ENCODE measurements around the gene LYPD6.
"Not testable (repeated sequence)": the region's sequence is repeated elsewhere in the genome, so short reads cannot be mapped to it uniquely, and the experiment has no call there.

The LYPD6 gene

GRCh38 chr2:149458502-149458901, 128.1 kb downstream of the LYPD6 start:
- no peak for DNase-seq

- DNase-seq = no peak
These were observed 133.1 kb downstream of the LYPD6 start for GRCh38 chr2:149463328-149464002.

- DNase-seq = no peak
These were observed 134.0 kb downstream of the LYPD6 start for GRCh38 chr2:149464396-149464795.

GRCh38 chr2:149465873-149466272, 135.5 kb downstream of the LYPD6 start:
- no peak for DNase-seq

- DNase-seq = no peak
These were observed 136.2 kb downstream of the LYPD6 start for GRCh38 chr2:149466635-149467034.

GRCh38 chr2:149467436-149467835, 137.0 kb downstream of the LYPD6 start:
- DNase-seq = no peak

GRCh38 chr2:149468636-149469035, 138.2 kb downstream of the LYPD6 start:
- DNase-seq = no peak

- DNase-seq = peak; percentile 45
These were observed 139.7 kb downstream of the LYPD6 start for GRCh38 chr2:149470046-149470445.

- DNase-seq = no peak
These were observed 142.0 kb downstream of the LYPD6 start for GRCh38 chr2:149472413-149472812.

- no peak for DNase-seq
These were observed 142.7 kb downstream of the LYPD6 start for GRCh38 chr2:149473068-149473467.

- no peak for DNase-seq
These were observed 143.1 kb downstream of the LYPD6 start for GRCh38 chr2:149473521-149473920.

- no peak for DNase-seq
These were observed 152.7 kb downstream of the LYPD6 start for GRCh38 chr2:149483004-149483605.

- DNase-seq = no peak
These were observed 156.3 kb downstream of the LYPD6 start for GRCh38 chr2:149486664-149487063.

GRCh38 chr2:149487189-149487588, 156.8 kb downstream of the LYPD6 start:
- no peak for DNase-seq

- DNase-seq = no peak
These were observed 158.5 kb downstream of the LYPD6 start for GRCh38 chr2:149488706-149489440.

- DNase-seq = no peak
These were observed 159.1 kb downstream of the LYPD6 start for GRCh38 chr2:149489452-149489851.

GRCh38 chr2:149490296-149490695, 159.9 kb downstream of the LYPD6 start:
- DNase-seq = no peak

GRCh38 chr2:149492923-149493322, 162.5 kb downstream of the LYPD6 start:
- DNase-seq = no peak

- DNase-seq = not testable (repeated sequence)
These were observed 168.8 kb downstream of the LYPD6 start for GRCh38 chr2:149499204-149499603.

GRCh38 chr2:149506808-149507207, 176.4 kb downstream of the LYPD6 start:
- not testable (repeated sequence) for DNase-seq

GRCh38 chr2:149507974-149508373, 177.6 kb downstream of the LYPD6 start:
- no peak for DNase-seq

- no peak for DNase-seq
These were observed 183.1 kb downstream of the LYPD6 start for GRCh38 chr2:149513461-149513860.

All from DMS79 treated with DMSO at 0.1 percent for 48 hours (cell line).